Activated CD8-positive, alpha-beta memory T cell treated with anti-CD3 and anti-CD28 coated beads for 1 hour (primary cell): Measurements from ENCODE around the gene PLTP.
A peak's percentile ranks its signal among the peaks of the same experiment; 100 is the strongest.
"Not testable (repeated sequence)": the region's sequence is repeated elsewhere in the genome, so short reads cannot be mapped to it uniquely, and the experiment has no call there.

Experiments
- DNase-seq, 2 donors: peaks; one replicate each; pipeline ENCODE4 v3.0.0-alpha.2; 2020; ENCODE audit warnings: low read depth in 1 of 2; ENCODE audit errors: extremely low read depth in 1 of 2

Gene PLTP

DNA sequence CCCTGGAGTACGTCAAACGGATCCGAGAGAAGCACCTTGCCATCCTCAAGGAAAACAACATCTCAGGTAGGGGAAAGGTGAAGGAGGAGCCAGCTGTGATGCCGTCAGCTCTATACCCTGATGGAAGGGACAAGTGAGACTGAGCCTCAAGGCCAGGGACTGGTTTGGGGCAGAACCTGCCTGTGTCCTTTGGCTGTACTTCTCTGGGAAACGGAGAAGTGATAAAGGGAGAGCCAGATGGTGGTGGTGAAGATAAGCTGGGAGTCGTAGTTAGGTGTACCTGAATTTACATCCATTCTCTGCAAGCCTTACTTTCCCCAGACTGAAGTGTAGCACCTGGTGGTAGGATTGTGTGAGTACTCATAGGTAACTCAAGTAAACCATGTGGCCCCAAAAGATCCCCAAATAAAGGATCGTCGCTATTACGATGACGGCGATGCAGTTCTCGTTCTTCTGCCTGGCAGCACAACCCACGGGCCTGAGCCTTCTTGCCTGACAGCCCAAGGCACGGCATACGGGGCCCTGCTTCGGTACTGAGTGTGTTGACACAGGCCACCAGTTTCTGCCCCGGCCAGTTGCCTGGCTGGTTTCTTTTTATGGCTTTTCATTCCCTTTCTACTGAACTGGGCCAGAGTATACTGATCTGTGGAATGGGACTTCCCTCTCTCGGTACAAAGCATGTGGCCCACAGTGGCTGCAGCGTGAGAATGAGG lies 33.2 kb upstream of the PLTP start:
- DNase-seq: no peak

DNA sequence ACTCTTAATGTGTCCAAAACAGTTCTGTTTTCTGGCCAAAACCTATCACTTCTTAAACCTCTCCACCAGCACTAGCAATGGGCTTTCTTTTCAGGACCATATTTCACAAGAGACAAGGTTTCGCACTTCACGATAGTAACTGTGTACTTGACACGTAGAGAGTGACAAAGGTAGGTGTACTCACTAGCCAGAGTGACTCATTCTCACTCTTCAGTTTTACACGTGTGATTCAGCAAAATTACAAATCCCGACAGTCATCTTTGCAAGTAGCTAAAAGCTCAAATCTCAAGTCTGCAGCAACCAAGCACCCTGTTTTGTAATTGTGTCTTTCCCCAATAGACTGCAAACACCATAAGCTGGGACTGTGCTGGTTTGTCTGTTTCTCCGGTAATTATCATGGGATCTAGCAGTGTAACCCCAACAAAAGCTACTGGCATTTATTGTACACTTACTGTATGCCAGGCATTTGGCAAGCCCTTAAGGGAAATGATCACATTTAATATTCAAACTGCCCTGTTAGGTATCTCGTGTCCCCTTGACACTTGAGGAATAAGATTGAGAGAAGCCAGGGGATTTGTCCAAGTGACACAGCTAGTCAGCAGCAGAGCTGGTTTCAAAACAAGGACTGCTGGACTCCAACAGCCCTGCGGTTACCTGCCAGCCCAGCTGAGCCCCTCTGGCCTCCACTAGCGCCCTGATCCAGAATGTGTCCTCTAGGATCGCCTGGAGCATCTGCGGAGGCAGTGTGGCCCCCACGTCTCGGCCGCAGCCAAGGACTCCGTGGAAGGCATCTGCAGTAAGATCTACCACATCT lies 32.4 kb upstream of the PLTP start:
- DNase-seq: no peak

DNA sequence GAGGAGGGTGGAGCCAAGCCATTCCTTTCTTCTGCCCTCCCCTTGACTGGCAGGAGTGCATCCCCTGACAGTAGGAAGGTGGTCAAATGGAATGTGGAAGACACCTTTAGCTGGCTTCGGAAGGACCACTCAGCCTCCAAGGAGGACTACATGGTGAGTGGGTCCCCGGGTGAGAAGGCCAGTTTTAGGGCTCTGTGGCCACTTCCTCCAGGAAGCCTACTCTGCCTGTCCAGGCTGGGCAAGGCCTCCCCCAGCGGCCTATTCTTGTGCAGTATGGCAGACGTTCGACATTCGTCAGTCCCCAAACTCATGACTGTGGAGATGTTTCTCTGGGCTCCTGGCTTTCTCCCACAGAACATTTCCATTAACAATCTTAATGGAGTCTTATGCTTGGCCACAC lies 31.7 kb upstream of the PLTP start:
- DNase-seq: no peak

DNA sequence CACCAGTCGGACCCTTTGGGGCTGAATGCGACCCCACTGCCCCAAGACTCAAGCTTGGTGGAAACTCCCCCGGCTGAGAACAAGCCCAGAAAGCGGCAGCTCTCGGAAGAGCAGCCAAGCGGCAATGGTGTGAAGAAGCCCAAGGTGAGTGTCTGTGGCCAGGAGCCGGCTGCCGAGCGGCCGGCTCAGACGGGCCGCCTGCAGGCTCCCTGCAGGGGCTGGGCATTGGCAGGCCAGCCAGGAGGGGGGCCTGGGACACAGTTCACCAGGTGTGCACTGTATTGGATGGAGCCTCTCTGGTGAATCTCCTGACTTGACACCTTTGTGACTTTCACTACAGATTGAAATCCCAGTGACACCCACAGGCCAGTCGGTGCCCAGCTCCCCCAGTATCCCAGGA lies 28.5 kb upstream of the PLTP start:
- DNase-seq: no peak

DNA sequence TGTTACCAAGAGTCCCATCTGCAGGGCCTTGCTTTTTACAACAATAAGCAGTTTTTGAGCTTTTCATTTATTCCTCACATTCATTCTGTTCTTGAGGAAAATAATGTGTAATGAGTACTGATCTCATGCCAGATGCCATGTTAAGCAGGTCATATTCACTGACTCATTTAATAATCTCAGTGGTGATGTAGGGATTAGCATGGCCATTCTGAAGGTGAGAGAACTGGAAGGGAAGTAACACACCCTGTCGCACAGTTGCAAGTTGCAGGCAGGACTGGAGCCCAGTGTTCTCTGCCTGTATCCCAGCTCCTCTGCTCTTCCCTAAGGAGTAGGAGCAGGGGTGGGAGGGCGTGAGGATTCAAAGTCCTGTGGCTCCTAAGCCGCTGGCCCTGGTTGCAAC lies 28.1 kb upstream of the PLTP start:
- DNase-seq: no peak

DNA sequence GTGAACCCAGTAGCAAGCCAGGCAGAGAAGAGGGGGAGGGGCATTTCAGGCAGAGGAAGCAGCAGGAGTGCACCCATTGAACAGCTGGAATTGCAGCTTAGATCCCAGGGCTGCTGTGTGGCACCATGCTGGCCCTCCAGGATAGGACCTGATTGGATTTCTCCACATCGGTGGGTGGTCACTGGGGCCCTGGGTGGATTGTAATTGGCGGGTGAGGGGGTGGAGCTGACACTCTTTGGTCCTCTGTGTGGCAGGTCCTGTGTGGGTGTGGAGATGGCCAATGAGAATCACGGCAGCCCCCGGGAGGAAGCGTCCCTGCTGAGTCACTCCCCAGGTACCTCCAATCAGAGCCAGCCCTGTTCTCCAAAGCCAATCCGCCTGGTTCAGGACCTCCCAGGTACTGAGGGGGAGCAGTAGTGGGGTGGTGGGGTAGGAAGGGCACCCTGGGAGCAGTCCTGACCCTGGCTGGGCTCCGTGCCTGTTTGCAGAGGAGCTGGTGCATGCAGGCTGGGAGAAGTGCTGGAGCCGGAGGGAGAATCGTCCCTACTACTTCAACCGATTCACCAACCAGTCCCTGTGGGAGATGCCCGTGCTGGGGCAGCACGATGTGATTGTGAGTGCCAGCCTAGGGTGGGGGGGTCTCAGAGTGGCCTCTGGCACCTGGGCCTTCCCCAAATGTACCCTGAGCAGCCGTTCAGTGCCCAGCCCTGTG lies 26.9 kb upstream of the PLTP start:
- no peak for DNase-seq

DNA sequence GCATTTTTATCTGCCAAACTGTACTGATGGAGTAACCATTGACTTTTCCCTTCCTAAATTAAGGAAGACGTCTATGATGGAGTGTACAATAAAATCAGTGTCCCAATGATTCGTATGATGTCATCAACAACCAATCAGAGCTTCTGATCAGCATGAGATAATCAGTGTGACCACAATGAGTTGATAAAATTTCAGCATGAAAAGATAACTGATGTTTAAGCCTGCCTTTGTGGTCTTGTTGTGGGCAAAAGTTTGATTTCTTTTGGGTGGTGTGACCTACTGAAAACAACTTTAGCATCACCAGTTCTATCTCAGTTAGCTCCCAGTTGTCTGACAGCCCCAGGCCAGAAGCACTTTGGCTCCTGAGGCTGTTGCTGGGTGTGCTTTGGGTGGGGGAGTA lies 25.8 kb upstream of the PLTP start:
- no peak for DNase-seq

DNA sequence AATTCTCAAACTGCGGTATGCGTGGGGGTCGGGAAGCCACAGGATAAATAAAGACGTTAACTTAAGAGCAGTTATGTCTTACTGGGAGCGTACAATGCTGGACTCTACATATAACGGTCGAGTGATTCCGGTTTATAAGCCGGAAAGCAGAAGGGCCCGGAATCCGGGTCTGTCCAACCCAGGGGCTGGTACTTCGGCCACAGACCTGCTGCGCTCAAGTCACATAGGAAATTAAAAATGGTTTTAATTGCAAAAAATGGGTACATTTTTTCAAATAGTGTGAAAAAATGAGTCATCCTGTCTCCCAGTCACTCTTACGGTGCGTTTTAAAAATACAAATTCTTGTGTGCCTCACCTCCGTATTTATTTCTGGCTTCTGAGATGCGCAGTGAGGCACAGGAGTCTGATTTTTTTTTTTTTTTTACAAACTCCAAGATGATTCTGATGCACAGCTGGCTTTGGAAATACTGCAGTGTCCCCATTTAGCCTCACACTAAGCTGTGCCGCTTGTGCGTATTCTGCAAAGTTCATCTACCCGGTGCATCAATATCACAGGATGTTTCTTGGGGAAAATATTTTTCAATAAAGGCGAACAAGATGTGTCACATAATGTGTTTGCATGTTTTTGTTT lies 23.6 kb upstream of the PLTP start:
- DNase-seq: no peak

DNA sequence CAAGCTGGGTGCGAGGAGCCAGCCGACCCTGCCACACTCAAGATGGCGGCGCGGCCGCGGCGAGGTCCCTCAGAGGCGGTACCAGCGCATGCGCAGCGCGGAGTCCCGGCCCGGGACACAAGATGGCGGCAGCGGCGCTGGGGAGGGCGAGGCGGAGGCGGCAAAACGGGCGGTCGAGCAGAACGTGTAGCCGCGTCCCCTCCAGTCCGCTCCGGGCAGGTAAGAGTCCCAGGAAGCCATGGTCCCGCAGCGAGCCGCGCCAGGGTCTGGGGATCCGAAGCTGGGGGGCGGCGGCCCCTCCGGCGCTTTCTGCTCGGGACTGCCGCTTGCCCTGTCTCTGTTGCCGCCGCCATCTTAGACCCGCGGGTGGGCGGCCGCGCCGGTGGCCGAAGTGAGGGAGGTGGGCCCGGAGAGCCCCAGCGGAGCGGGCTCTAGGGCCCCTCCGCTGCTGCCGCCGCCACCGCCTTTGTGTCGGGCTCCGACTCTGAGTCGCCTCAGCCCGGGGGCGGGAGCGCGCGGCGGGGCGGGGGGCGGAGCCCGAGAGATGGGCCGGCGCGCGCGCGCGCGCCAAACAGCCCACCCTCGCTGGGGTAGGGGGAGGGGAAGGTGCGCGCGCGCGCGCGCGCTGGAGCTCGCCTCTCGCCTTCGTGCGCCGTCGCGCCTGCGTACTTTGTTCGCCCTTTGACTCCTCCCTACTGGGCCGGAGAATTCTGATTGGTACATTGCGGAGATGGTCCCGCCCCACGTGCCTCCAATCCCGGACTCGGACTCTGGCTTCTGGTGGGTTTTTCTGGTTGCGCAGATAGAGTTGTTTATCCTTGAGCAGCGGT lies 22.8 kb upstream of the PLTP start, which contains the start of gene PCIF1:
TSS of gene PCIF1 (plus strand) at position 98 of the 830 bp plus-strand sequence. CDS start 4,317 bp downstream, outside the sequence.
- peak; percentile 97 to 99 for DNase-seq

DNA sequence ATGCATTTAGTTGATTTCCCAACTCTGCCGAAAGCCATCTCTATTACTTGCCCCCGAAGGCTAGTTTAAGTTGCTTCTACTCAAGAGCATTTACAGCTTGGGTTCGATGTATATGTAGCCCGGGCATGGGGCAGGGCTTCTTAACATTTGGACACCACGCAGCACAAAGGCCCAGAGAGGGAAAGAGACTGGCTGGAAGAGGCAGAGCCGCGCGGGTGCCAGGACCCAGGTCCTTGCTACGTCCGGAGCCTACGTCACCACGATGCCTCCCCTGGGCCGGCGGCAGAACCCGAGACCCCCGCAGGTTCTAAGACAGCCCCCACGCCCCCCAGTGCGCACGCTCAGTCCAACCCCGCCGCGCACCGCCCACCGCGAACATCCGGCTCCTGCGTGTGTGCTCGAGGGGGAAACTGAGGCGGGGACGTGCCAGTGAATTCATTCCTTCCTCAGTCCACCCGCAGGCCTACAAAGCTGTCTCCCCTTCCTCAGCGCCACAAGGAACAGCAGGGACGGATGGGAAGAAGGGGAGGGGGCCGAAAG lies 22.2 kb upstream of the PLTP start:
- no peak for DNase-seq

DNA sequence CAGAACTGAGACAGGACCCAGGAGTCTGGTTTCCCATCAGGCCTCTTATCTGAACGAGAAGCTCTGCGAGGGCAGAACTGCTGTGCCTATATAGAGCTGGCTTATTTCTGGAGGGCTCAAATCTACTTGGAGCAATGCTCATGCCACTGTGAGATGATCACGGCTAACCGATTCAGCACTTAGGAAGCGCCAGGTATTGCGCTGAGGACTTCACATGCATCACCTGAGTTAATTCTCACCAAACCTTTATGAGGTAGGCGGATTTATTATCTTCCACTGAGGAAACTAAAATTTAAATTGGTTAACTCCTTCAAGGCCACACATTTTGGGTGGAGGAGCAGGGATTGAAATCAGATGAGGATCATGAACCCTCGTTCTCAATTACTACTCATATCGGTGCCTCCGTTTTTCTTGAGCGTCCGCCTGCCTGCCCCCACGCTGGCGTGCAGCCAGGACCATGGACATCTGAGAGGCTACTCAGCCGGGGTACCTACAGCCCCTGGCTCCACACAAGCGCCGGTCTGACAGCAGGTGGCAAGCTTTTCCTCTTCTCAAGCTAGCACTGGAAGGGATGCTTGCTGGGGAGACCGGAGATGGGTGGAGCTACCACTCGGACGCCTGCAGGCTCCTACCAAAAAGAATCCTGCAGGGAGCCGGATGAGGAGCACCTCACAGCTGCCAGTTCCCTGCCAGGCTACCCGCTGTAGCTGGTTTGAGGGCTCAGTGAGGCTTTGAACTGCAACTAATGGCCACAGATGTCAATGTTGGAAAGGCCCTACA lies 21.5 kb upstream of the PLTP start:
- peak in 1 of 2 donors; percentile 33 for DNase-seq

DNA sequence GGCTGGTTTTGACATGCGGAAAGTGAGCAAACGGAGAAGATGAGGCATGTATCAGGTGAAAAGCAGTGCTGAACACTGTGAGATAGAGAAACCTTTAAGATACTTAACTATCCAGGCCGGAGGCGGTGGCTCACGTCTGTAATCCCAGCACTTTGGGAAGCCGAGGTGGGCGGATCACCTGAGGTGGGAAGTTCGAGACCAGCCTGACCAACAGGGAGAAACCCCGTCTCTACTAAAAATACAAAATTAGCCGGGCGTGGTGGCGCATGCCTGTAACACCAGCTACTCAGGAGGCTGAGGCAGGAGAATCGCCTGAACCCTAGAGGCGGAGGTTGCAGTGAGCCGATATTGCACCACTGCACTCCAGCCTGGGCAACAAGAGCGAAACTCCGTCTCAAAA lies 19.7 kb upstream of the PLTP start:
- DNase-seq: not testable (repeated sequence)

DNA sequence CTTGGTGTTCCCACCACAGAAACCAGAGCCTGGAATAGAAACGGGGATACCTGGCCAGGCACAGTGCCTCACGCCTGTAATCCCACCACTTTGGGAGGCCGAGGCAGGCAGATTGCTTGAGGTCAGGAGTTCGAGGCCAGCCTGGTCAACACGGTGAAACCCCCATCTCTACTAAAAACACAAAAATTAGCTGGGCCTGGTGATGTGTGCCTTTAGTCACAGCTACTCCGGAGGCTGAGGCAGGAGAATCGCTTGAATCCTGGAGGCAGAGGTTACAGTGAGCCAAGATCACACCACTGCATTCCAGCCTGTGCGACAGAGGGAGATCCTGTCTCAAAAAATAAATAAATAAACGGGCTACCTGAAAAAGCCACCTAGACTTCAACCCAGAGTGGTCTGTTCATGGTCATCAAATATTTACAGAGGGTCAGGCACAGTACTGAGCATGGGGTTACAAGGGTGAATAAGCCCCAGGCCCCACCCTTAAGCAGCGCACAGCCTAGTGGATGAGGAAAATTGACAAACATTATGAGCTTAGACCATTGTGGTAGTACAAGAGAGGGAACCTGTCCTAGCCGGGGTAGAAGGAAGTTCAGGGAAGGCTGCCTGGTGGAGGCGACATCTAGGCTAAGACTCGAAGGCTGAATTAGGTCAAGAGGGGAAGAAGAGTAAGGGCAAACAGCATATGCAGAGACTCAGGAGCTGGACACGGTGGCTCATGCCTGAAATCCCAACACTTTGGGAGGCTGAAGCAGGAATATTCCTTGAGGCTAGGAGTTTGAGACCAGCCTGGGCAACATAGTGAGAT lies 15.3 kb upstream of the PLTP start:
- no peak for DNase-seq

DNA sequence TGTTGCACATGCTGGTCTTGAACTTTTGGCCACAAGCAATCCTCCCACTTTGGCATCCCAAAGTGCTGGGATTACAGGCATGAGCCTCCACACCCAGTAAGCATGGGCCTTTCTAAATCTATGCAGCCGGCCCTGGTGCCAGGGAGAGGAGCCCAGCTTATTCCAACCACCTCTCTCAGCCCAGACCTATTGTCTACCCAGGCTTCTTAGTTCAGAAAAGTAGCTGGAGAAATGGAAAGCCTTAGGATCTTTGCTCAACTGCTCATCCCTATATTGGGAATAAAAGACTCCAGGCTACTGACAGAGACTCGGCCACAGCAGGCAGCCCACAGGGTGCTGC lies 14.7 kb upstream of the PLTP start:
- DNase-seq: no peak

DNA sequence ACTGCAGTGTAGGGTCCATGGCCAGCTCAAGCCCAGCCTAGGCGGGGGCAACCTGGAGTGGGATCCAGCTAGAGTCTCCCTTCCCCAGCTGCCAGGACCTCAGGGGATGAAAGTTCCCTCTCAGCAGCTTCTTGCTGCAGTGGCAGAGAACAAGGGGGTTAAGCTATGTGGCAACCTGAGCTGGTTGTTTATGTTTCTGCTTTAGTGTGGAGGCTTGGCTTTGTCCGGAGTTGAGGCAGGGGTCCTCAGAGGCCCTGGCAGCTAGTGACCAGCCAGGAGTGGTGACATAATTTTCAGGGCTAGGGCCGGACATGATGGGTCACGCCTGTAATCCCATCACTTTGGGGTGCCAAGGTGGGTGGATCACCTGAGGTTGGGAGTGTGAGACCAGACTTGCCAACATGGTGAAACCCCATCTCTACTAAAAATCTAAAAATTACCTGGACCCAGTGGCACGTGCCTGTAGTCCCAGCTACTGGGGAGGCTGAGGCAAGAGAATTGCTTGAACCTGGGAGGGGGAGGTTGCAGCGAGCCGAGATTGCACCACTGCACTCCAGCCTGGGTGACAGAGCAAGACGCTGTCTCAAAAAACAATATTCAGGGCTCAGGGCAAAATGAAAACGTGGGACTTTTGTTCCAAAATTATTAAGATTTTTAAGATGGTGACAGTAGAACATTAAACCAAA lies 14.0 kb upstream of the PLTP start:
- no peak for DNase-seq

DNA sequence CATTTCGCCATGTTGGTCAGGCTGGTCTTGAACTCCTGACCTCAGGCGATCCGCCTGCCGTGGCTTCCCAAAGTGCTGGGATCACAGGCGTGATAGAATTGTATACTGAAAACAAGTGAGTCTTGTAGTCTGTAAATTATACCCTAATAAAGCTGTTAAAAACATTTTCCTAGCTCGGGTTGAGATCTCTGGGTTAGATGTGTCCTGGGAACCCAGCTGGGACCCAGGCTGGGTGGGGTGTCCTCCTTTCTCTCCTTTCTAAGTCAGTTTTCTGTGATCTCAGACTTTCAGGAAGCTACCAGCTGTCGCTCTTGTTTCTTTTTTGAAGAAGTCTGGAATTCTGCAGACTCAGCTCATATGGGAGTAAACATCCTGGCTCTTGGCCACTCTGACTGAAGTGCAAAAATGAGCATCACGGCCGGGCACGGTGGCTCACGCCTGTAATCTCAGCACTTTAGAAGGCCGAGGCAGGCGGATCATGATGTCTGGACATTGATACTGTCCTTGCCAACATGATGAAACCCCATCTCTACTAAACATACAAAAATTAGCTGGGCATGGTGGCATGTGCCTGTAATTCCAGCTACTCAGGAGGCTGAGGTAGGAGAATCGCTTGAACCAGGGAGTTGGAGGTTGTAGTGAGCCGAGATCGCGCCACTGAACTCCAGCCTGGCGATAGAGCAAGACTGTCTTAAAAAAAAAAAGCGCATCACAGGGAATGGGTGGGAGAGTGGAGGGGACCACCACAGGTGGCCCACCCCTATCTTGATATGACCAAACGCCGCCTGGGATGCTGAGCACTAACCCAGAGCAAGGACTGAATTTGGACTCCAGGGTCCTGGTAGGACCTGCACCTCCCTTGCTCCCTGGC lies 12.7 kb upstream of the PLTP start:
- no peak for DNase-seq
